ENCODE data around the gene BUD23. TPM values are rescaled to one million over a fixed set of nuclear protein-coding genes. Genes with fewer than 3 reads are reported as not detected.

BUD23 gene
- total RNA-seq, 1 experiment from 2014 or later = 73.5 TPM

GRCh38 chr7:73717025-73717807 lies 33.8 kb downstream of the BUD23 start:
- Mint-ChIP-seq H3K9me3 (ENCODE audit: low read depth, unreplicated experiment) (no peaks in the 10 kb centered on the region), H3K36me3 (ENCODE audit: insufficient read depth, unreplicated experiment) (peaks cover 56% of the 10 kb centered on the region), H3K27me3 (ENCODE audit: unreplicated experiment) (no peaks in the 10 kb centered on the region), H3K27ac (ENCODE audit: unreplicated experiment) (peak overlapping the region; percentile 60), H3K4me3 (ENCODE audit: low read depth, unreplicated experiment) (peak overlapping the region; percentile 74), H3K4me1 (ENCODE audit: low read depth, unreplicated experiment) (peaks cover 28% of the 10 kb centered on the region)
- intact Hi-C loops (cut with micrococcal nuclease; ENCODE audit: unreplicated experiment) = no loop called here
- no peak for DNase-seq
- TF ChIP-seq CTCF (IDR thresholded peaks at IDR 0.05; ENCODE audit: unreplicated experiment) = no peak
- CTCF ChIA-PET = interaction anchor here (0.5 to 0.7 kb wide), 2 partner anchors 8 to 10 kb away, joined by 3 read pairs; no protein-coding TSS in a partner anchor
- BruUV-seq (replicated peaks) = no TSS peak

- peaks cover 21% of the 10 kb centered on the region for H3K4me1 Mint-ChIP-seq (ENCODE audit: low read depth, unreplicated experiment)
- TSS peak; percentile 60 for BruUV-seq (replicated peaks)
- peak; percentile 20 for DNase-seq
- CTCF ChIA-PET = no interaction called here
- H3K36me3 Mint-ChIP-seq (ENCODE audit: insufficient read depth, unreplicated experiment) = peaks cover 49% of the 10 kb centered on the region
- no peaks in the 10 kb centered on the region for H3K27me3 Mint-ChIP-seq (ENCODE audit: unreplicated experiment)
- peak overlapping the region; percentile 74 for H3K4me3 Mint-ChIP-seq (ENCODE audit: low read depth, unreplicated experiment)
- intact Hi-C loops (cut with micrococcal nuclease; ENCODE audit: unreplicated experiment) = no loop called here
- TF ChIP-seq CTCF (IDR thresholded peaks at IDR 0.05; ENCODE audit: unreplicated experiment) = no peak
- peak overlapping the region; percentile 60 for H3K27ac Mint-ChIP-seq (ENCODE audit: unreplicated experiment)
- no peaks in the 10 kb centered on the region for H3K9me3 Mint-ChIP-seq (ENCODE audit: low read depth, unreplicated experiment)
These were observed 34.6 kb downstream of the BUD23 start for GRCh38 chr7:73717991-73718405.

GRCh38 chr7:73718438-73718881 lies 35.1 kb downstream of the BUD23 start:
- DNase-seq = no peak
- Mint-ChIP-seq H3K4me1 (ENCODE audit: low read depth, unreplicated experiment) (peaks cover 17% of the 10 kb centered on the region), H3K27me3 (ENCODE audit: unreplicated experiment) (no peaks in the 10 kb centered on the region), H3K36me3 (ENCODE audit: insufficient read depth, unreplicated experiment) (peaks cover 47% of the 10 kb centered on the region), H3K27ac (ENCODE audit: unreplicated experiment) (no peak overlapping the region), H3K9me3 (ENCODE audit: low read depth, unreplicated experiment) (no peaks in the 10 kb centered on the region), H3K4me3 (ENCODE audit: low read depth, unreplicated experiment) (peak overlapping the region; percentile 74)
- CTCF ChIA-PET = no interaction called here
- intact Hi-C loops (cut with micrococcal nuclease; ENCODE audit: unreplicated experiment) = no loop called here
- TF ChIP-seq CTCF (IDR thresholded peaks at IDR 0.05; ENCODE audit: unreplicated experiment) = no peak
- no TSS peak for BruUV-seq (replicated peaks)

GRCh38 chr7:73718905-73719805 lies 35.8 kb downstream of the BUD23 start, which contains the start of gene STX1A:
Gene STX1A (minus strand): TSS chr7:73719669. CDS start chr7:73719631, 38 bp downstream.
- CTCF ChIA-PET = no interaction called here
- TF ChIP-seq CTCF (IDR thresholded peaks at IDR 0.05; ENCODE audit: unreplicated experiment) = no peak
- Mint-ChIP-seq H3K27ac (ENCODE audit: unreplicated experiment) (peak within 1 kb of the TSS; percentile 70), H3K4me3 (ENCODE audit: low read depth, unreplicated experiment) (peak within 1 kb of the TSS; percentile 74), H3K4me1 (ENCODE audit: low read depth, unreplicated experiment) (peaks cover 17% of the 10 kb centered on the region), H3K9me3 (ENCODE audit: low read depth, unreplicated experiment) (no peaks in the 10 kb centered on the region), H3K36me3 (ENCODE audit: insufficient read depth, unreplicated experiment) (peaks cover 43% of the 10 kb centered on the region), H3K27me3 (ENCODE audit: unreplicated experiment) (no peaks in the 10 kb centered on the region)
- intact Hi-C loops (cut with micrococcal nuclease; ENCODE audit: unreplicated experiment) = no loop called here
- no TSS peak for BruUV-seq (replicated peaks)
- DNase-seq = peak; percentile 70
